ENCODE measurements around the gene VMP1.
A peak's percentile ranks its signal among the peaks of the same experiment; 100 is the strongest.

VMP1 gene

GRCh38 chr17:59725691-59726090 is 18.2 kb downstream of the VMP1 start:
- peaks cover 5% of the 10 kb centered on the region for H3K36me3 Mint-ChIP-seq
- no peak overlapping the region for H3K4me3 Mint-ChIP-seq
- H3K9me3 Mint-ChIP-seq (ENCODE audit: low read depth), result no peaks in the 10 kb centered on the region
- no peak overlapping the region for H3K27ac Mint-ChIP-seq
- no peaks in the 10 kb centered on the region for H3K27me3 Mint-ChIP-seq
- H3K4me1 Mint-ChIP-seq (ENCODE audit: low read depth), result peaks cover 26% of the 10 kb centered on the region

GRCh38 chr17:59727817-59728533 is 20.5 kb downstream of the VMP1 start:
- Mint-ChIP-seq H3K9me3 (ENCODE audit: low read depth) (no peaks in the 10 kb centered on the region), H3K4me3 (no peak overlapping the region), H3K36me3 (peaks cover 5% of the 10 kb centered on the region), H3K27ac (no peak overlapping the region), H3K27me3 (no peaks in the 10 kb centered on the region), H3K4me1 (ENCODE audit: low read depth) (peaks cover 21% of the 10 kb centered on the region)

- peaks cover 15% of the 10 kb centered on the region for H3K4me1 Mint-ChIP-seq (ENCODE audit: low read depth)
- no peaks in the 10 kb centered on the region for H3K27me3 Mint-ChIP-seq
- H3K4me3 Mint-ChIP-seq, result no peak overlapping the region
- peaks cover under 1% of the 10 kb centered on the region for H3K36me3 Mint-ChIP-seq
- no peak overlapping the region for H3K27ac Mint-ChIP-seq
- H3K9me3 Mint-ChIP-seq (ENCODE audit: low read depth), result no peaks in the 10 kb centered on the region
These were observed 22.9 kb downstream of the VMP1 start for GRCh38 chr17:59730268-59730834.

GRCh38 chr17:59733697-59734096 is 26.2 kb downstream of the VMP1 start:
- Mint-ChIP-seq H3K36me3 (peaks cover 3% of the 10 kb centered on the region), H3K27ac (no peak overlapping the region), H3K27me3 (no peaks in the 10 kb centered on the region), H3K4me3 (no peak overlapping the region), H3K9me3 (ENCODE audit: low read depth) (no peaks in the 10 kb centered on the region), H3K4me1 (ENCODE audit: low read depth) (peaks cover 9% of the 10 kb centered on the region)

GRCh38 chr17:59734226-59734625 is 26.8 kb downstream of the VMP1 start:
- no peaks in the 10 kb centered on the region for H3K9me3 Mint-ChIP-seq (ENCODE audit: low read depth)
- no peak overlapping the region for H3K27ac Mint-ChIP-seq
- H3K4me3 Mint-ChIP-seq, result no peak overlapping the region
- peaks cover 8% of the 10 kb centered on the region for H3K4me1 Mint-ChIP-seq (ENCODE audit: low read depth)
- H3K36me3 Mint-ChIP-seq, result peaks cover 3% of the 10 kb centered on the region
- H3K27me3 Mint-ChIP-seq, result no peaks in the 10 kb centered on the region

- Mint-ChIP-seq H3K4me1 (ENCODE audit: low read depth) (no peaks in the 10 kb centered on the region), H3K9me3 (ENCODE audit: low read depth) (no peaks in the 10 kb centered on the region), H3K27ac (no peak overlapping the region), H3K4me3 (no peak overlapping the region), H3K27me3 (no peaks in the 10 kb centered on the region), H3K36me3 (peaks cover 10% of the 10 kb centered on the region)
These were observed 29.9 kb downstream of the VMP1 start for GRCh38 chr17:59737324-59737723.

- Mint-ChIP-seq H3K27ac (no peak overlapping the region), H3K27me3 (no peaks in the 10 kb centered on the region), H3K36me3 (peaks cover 16% of the 10 kb centered on the region), H3K4me3 (no peak overlapping the region), H3K4me1 (ENCODE audit: low read depth) (peaks cover 5% of the 10 kb centered on the region), H3K9me3 (ENCODE audit: low read depth) (peaks cover 6% of the 10 kb centered on the region)
These were observed 36.4 kb downstream of the VMP1 start for GRCh38 chr17:59743842-59744241.

- H3K4me3 Mint-ChIP-seq, result no peak overlapping the region
- peaks cover 6% of the 10 kb centered on the region for H3K9me3 Mint-ChIP-seq (ENCODE audit: low read depth)
- H3K27ac Mint-ChIP-seq, result no peak overlapping the region
- no peaks in the 10 kb centered on the region for H3K27me3 Mint-ChIP-seq
- H3K36me3 Mint-ChIP-seq, result peaks cover 16% of the 10 kb centered on the region
- peaks cover 5% of the 10 kb centered on the region for H3K4me1 Mint-ChIP-seq (ENCODE audit: low read depth)
These were observed 37.6 kb downstream of the VMP1 start for GRCh38 chr17:59745040-59745439.

- H3K27ac Mint-ChIP-seq, result peak overlapping the region; percentile 87
- peaks cover 8% of the 10 kb centered on the region for H3K4me1 Mint-ChIP-seq (ENCODE audit: low read depth)
- H3K9me3 Mint-ChIP-seq (ENCODE audit: low read depth), result peaks cover 6% of the 10 kb centered on the region
- peaks cover 10% of the 10 kb centered on the region for H3K36me3 Mint-ChIP-seq
- no peak overlapping the region for H3K4me3 Mint-ChIP-seq
- H3K27me3 Mint-ChIP-seq, result no peaks in the 10 kb centered on the region
These were observed 39.5 kb downstream of the VMP1 start for GRCh38 chr17:59746849-59747445.

- Mint-ChIP-seq H3K9me3 (ENCODE audit: low read depth) (no peaks in the 10 kb centered on the region), H3K4me1 (ENCODE audit: low read depth) (peaks cover 21% of the 10 kb centered on the region), H3K27me3 (no peaks in the 10 kb centered on the region), H3K4me3 (no peak overlapping the region), H3K27ac (no peak overlapping the region), H3K36me3 (peaks cover 5% of the 10 kb centered on the region)
These were observed 41.1 kb downstream of the VMP1 start for GRCh38 chr17:59748591-59748990.

GRCh38 chr17:59751955-59752413 is 44.5 kb downstream of the VMP1 start:
- peaks cover 48% of the 10 kb centered on the region for H3K4me1 Mint-ChIP-seq (ENCODE audit: low read depth)
- H3K27me3 Mint-ChIP-seq, result no peaks in the 10 kb centered on the region
- H3K27ac Mint-ChIP-seq, result peak overlapping the region; percentile 97
- H3K36me3 Mint-ChIP-seq, result peaks cover 4% of the 10 kb centered on the region
- no peak overlapping the region for H3K4me3 Mint-ChIP-seq
- H3K9me3 Mint-ChIP-seq (ENCODE audit: low read depth), result no peaks in the 10 kb centered on the region

- peaks cover 48% of the 10 kb centered on the region for H3K4me1 Mint-ChIP-seq (ENCODE audit: low read depth)
- H3K36me3 Mint-ChIP-seq, result peaks cover 4% of the 10 kb centered on the region
- no peak overlapping the region for H3K4me3 Mint-ChIP-seq
- no peaks in the 10 kb centered on the region for H3K9me3 Mint-ChIP-seq (ENCODE audit: low read depth)
- H3K27me3 Mint-ChIP-seq, result no peaks in the 10 kb centered on the region
- H3K27ac Mint-ChIP-seq, result peak overlapping the region; percentile 97
These were observed 45.0 kb downstream of the VMP1 start for GRCh38 chr17:59752446-59752845.

GRCh38 chr17:59752922-59753321 is 45.5 kb downstream of the VMP1 start:
- Mint-ChIP-seq H3K27ac (peak overlapping the region; percentile 97), H3K4me3 (no peak overlapping the region), H3K36me3 (peaks cover 6% of the 10 kb centered on the region), H3K9me3 (ENCODE audit: low read depth) (no peaks in the 10 kb centered on the region), H3K4me1 (ENCODE audit: low read depth) (peaks cover 50% of the 10 kb centered on the region), H3K27me3 (no peaks in the 10 kb centered on the region)

GRCh38 chr17:59753522-59754467 is 46.3 kb downstream of the VMP1 start:
- Mint-ChIP-seq H3K4me3 (peak overlapping the region; percentile 83), H3K27me3 (no peaks in the 10 kb centered on the region), H3K36me3 (peaks cover 9% of the 10 kb centered on the region), H3K27ac (peak overlapping the region; percentile 97), H3K9me3 (ENCODE audit: low read depth) (no peaks in the 10 kb centered on the region), H3K4me1 (ENCODE audit: low read depth) (peaks cover 53% of the 10 kb centered on the region)
